ENCODE measurements around the gene TOX3. TPM values are rescaled to one million over a fixed set of nuclear protein-coding genes. Genes with fewer than 3 reads are reported as not detected.

TOX3 gene
- total RNA-seq, 1 donor from 2014 or later, result not detected

DNA sequence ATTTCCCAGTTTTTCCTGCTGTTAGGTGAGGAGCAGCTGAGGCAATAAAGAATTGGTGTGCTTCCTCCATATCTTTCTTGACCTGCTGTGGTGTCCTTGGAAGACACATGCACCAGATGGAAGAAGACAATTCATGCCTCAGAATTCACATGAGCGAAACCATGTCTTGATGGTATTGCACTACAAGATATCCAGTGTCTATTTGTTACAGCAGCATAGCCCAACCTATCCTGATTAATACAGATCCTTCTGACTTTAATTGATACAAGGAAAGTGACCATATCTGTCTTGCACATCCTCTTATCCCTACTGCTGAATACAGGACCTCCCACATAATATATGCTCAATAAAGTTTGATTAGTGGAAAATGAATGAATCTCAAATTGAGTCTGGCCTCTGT is 9.1 kb upstream of the TOX3 start:
- DNase-seq (ENCODE audit: low spot score), result no peak
- intact Hi-C loops (cut with micrococcal nuclease), result no loop called here
- no peaks in the 10 kb centered on the region for H3K9me3 Mint-ChIP-seq
- H3K36me3 Mint-ChIP-seq (ENCODE audit: low read depth), result no peaks in the 10 kb centered on the region
- H3K4me3 Mint-ChIP-seq (ENCODE audit: low read depth), result no peak overlapping the region
- H3K27ac Mint-ChIP-seq, result no peak overlapping the region
- H3K27me3 Mint-ChIP-seq (ENCODE audit: low read depth), result no peaks in the 10 kb centered on the region
- no peaks in the 10 kb centered on the region for H3K4me1 Mint-ChIP-seq (ENCODE audit: low read depth)

DNA sequence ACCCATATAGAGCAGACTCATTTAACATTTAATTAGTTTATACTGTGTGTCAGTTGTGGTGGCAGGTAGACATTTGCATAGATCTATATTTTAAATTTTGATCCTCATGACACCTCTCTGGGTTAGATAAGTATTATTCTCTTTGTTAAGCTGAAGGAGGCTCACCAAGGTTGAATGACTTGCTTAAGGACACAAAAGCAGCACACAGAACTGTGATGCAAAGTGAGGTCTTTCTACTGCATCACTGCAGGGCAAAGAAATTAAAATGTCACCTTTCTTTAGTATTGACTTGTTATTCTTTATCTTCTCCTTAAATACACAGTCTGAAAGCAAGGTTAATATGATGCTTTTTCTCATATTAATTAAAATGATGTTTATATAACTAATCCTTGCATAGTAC is 8.6 kb upstream of the TOX3 start:
- Mint-ChIP-seq H3K4me1 (ENCODE audit: low read depth) (no peaks in the 10 kb centered on the region), H3K27me3 (ENCODE audit: low read depth) (no peaks in the 10 kb centered on the region), H3K36me3 (ENCODE audit: low read depth) (no peaks in the 10 kb centered on the region), H3K4me3 (ENCODE audit: low read depth) (no peak overlapping the region), H3K27ac (no peak overlapping the region), H3K9me3 (no peaks in the 10 kb centered on the region)
- no peak for DNase-seq (ENCODE audit: low spot score)
- intact Hi-C loops (cut with micrococcal nuclease), result no loop called here

DNA sequence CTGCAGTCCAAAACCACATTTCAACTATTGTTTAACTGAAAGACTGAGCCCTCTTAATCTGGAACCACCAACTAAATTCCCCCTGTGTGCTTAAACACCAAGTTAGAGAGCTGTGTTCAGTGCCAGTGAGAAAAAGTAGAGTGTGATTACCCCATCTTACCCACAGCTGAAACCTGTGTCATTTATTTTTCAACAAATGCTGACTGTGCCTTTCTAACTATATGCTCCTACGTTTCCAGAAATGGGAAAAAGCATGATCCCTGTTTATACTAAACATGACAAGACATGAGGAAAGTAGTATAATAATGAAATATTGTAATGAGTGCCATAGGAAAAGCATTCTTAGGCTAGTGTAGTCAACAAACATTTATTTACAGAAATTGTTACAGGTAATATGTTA is 7.4 kb upstream of the TOX3 start:
- H3K4me3 Mint-ChIP-seq (ENCODE audit: low read depth), result no peak overlapping the region
- intact Hi-C loops (cut with micrococcal nuclease), result no loop called here
- peaks cover 2% of the 10 kb centered on the region for H3K27me3 Mint-ChIP-seq (ENCODE audit: low read depth)
- no peaks in the 10 kb centered on the region for H3K9me3 Mint-ChIP-seq
- H3K4me1 Mint-ChIP-seq (ENCODE audit: low read depth), result no peaks in the 10 kb centered on the region
- H3K36me3 Mint-ChIP-seq (ENCODE audit: low read depth), result no peaks in the 10 kb centered on the region
- no peak for DNase-seq (ENCODE audit: low spot score)
- no peak overlapping the region for H3K27ac Mint-ChIP-seq

DNA sequence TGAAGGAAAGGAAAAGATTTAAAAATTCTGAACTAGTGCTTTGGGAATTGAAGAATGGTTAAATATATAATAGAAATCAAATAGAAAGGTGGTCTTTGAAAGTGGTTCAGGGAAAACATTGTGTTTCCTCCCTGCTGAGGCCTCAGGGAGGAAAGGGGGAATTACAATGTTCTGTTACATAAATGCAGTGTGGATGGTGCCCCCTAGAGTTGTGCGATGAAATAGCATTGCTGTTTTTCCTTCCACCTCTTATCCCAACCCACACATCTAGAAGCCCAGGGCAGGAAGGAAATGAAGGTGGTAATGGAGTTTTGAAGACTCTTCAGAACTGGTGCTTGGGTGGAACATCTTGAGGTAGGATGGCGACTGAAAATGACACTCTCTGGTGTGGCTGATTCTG is 6.4 kb upstream of the TOX3 start:
- Mint-ChIP-seq H3K9me3 (no peaks in the 10 kb centered on the region), H3K27ac (no peak overlapping the region), H3K27me3 (ENCODE audit: low read depth) (peaks cover 9% of the 10 kb centered on the region), H3K36me3 (ENCODE audit: low read depth) (no peaks in the 10 kb centered on the region), H3K4me1 (ENCODE audit: low read depth) (no peaks in the 10 kb centered on the region), H3K4me3 (ENCODE audit: low read depth) (no peak overlapping the region)
- intact Hi-C loops (cut with micrococcal nuclease), result no loop called here
- no peak for DNase-seq (ENCODE audit: low spot score)

GRCh38 chr16:52552643-52553042 is 5.7 kb upstream of the TOX3 start:
- intact Hi-C loops (cut with micrococcal nuclease), result no loop called here
- no peak overlapping the region for H3K27ac Mint-ChIP-seq
- no peaks in the 10 kb centered on the region for H3K9me3 Mint-ChIP-seq
- H3K4me1 Mint-ChIP-seq (ENCODE audit: low read depth), result no peaks in the 10 kb centered on the region
- H3K4me3 Mint-ChIP-seq (ENCODE audit: low read depth), result no peak overlapping the region
- H3K36me3 Mint-ChIP-seq (ENCODE audit: low read depth), result no peaks in the 10 kb centered on the region
- peaks cover 15% of the 10 kb centered on the region for H3K27me3 Mint-ChIP-seq (ENCODE audit: low read depth)
- DNase-seq (ENCODE audit: low spot score), result no peak

DNA sequence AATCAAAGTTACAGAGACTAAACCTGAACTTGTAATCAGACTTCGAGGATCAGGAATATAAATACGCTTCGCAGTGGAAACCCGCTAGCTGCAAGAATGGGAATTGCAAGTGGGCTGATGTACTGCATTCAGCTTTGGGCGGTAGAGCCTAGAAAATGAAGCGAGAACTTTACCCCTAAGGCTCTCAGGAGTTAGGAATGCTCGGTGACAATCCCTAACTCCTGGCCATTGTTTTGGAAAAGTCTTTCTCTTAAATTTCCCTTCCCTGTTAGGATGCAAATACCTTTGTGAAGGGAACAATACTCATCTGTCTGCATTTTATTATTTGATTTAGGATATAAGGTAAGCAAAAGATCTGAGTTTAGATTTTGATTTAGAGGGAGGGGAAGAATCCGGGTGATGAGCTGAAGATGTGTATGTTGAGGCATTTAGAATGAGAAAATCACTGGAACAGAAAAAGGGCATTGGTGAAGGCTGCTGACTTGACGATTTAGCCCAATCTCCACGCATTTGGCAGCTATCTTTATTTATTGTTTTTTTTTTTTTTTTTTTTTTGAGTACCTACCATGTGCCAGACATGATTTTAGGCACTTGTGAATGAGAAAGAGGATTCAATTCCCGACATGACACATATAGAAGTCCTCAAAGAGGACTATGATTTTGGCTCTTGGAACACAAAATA is 2.2 kb upstream of the TOX3 start:
- no peaks in the 10 kb centered on the region for H3K4me1 Mint-ChIP-seq (ENCODE audit: low read depth)
- no peak overlapping the region for H3K4me3 Mint-ChIP-seq (ENCODE audit: low read depth)
- intact Hi-C loops (cut with micrococcal nuclease), result loop anchor here (10.0 kb wide), 2 partner anchors 1394 to 1736 kb away; partner anchors contain the start of genes IRX3 and SALL1
- no peak overlapping the region for H3K27ac Mint-ChIP-seq
- no peaks in the 10 kb centered on the region for H3K9me3 Mint-ChIP-seq
- no peaks in the 10 kb centered on the region for H3K36me3 Mint-ChIP-seq (ENCODE audit: low read depth)
- H3K27me3 Mint-ChIP-seq (ENCODE audit: low read depth), result peaks cover 28% of the 10 kb centered on the region
- no peak for DNase-seq (ENCODE audit: low spot score)

- H3K4me1 Mint-ChIP-seq (ENCODE audit: low read depth), result no peaks in the 10 kb centered on the region
- H3K27me3 Mint-ChIP-seq (ENCODE audit: low read depth), result peaks cover 31% of the 10 kb centered on the region
- intact Hi-C loops (cut with micrococcal nuclease), result loop anchor here (10.0 kb wide), 2 partner anchors 1394 to 1736 kb away; partner anchors contain the start of genes IRX3 and SALL1
- H3K27ac Mint-ChIP-seq, result no peak overlapping the region
- no peak overlapping the region for H3K4me3 Mint-ChIP-seq (ENCODE audit: low read depth)
- DNase-seq (ENCODE audit: low spot score), result no peak
- H3K9me3 Mint-ChIP-seq, result no peaks in the 10 kb centered on the region
- H3K36me3 Mint-ChIP-seq (ENCODE audit: low read depth), result no peaks in the 10 kb centered on the region
These were observed 1.5 kb upstream of the TOX3 start for GRCh38 chr16:52548261-52549010.

- Mint-ChIP-seq H3K27ac (no peak overlapping the region), H3K4me3 (ENCODE audit: low read depth) (no peak overlapping the region), H3K9me3 (no peaks in the 10 kb centered on the region), H3K36me3 (ENCODE audit: low read depth) (no peaks in the 10 kb centered on the region), H3K4me1 (ENCODE audit: low read depth) (no peaks in the 10 kb centered on the region), H3K27me3 (ENCODE audit: low read depth) (peaks cover 31% of the 10 kb centered on the region)
- DNase-seq (ENCODE audit: low spot score), result no peak
- intact Hi-C loops (cut with micrococcal nuclease), result loop anchor here (10.0 kb wide), 2 partner anchors 1393 to 1737 kb away; partner anchors contain the start of genes IRX3 and SALL1
These were observed 882 bp upstream of the TOX3 start for GRCh38 chr16:52547834-52548215.

- no peaks in the 10 kb centered on the region for H3K9me3 Mint-ChIP-seq
- H3K27me3 Mint-ChIP-seq (ENCODE audit: low read depth), result peaks cover 31% of the 10 kb centered on the region
- no peaks in the 10 kb centered on the region for H3K36me3 Mint-ChIP-seq (ENCODE audit: low read depth)
- no peaks in the 10 kb centered on the region for H3K4me1 Mint-ChIP-seq (ENCODE audit: low read depth)
- no peak for DNase-seq (ENCODE audit: low spot score)
- intact Hi-C loops (cut with micrococcal nuclease), result loop anchor here (10.0 kb wide), 2 partner anchors 1392 to 1738 kb away; partner anchors contain the start of genes IRX3 and SALL1
- H3K27ac Mint-ChIP-seq, result no peak overlapping the region
- no peak overlapping the region for H3K4me3 Mint-ChIP-seq (ENCODE audit: low read depth)
These were observed 496 bp downstream of the TOX3 start for GRCh38 chr16:52546291-52547003.

GRCh38 chr16:52545898-52546266 is 1.1 kb downstream of the TOX3 start:
- H3K36me3 Mint-ChIP-seq (ENCODE audit: low read depth), result no peaks in the 10 kb centered on the region
- DNase-seq (ENCODE audit: low spot score), result no peak
- intact Hi-C loops (cut with micrococcal nuclease), result loop anchor here (10.0 kb wide), 2 partner anchors 1391 to 1739 kb away; partner anchors contain the start of genes IRX3 and SALL1
- no peaks in the 10 kb centered on the region for H3K9me3 Mint-ChIP-seq
- H3K27ac Mint-ChIP-seq, result no peak overlapping the region
- no peaks in the 10 kb centered on the region for H3K4me1 Mint-ChIP-seq (ENCODE audit: low read depth)
- H3K27me3 Mint-ChIP-seq (ENCODE audit: low read depth), result peaks cover 31% of the 10 kb centered on the region
- H3K4me3 Mint-ChIP-seq (ENCODE audit: low read depth), result no peak overlapping the region

GRCh38 chr16:52545222-52545897 is 1.6 kb downstream of the TOX3 start:
- Mint-ChIP-seq H3K36me3 (ENCODE audit: low read depth) (no peaks in the 10 kb centered on the region), H3K27ac (no peak overlapping the region), H3K4me3 (ENCODE audit: low read depth) (no peak overlapping the region), H3K4me1 (ENCODE audit: low read depth) (no peaks in the 10 kb centered on the region), H3K27me3 (ENCODE audit: low read depth) (peaks cover 31% of the 10 kb centered on the region), H3K9me3 (no peaks in the 10 kb centered on the region)
- intact Hi-C loops (cut with micrococcal nuclease), result loop anchor here (10.0 kb wide), 2 partner anchors 1391 to 1739 kb away; partner anchors contain the start of genes IRX3 and SALL1
- DNase-seq (ENCODE audit: low spot score), result no peak

DNA sequence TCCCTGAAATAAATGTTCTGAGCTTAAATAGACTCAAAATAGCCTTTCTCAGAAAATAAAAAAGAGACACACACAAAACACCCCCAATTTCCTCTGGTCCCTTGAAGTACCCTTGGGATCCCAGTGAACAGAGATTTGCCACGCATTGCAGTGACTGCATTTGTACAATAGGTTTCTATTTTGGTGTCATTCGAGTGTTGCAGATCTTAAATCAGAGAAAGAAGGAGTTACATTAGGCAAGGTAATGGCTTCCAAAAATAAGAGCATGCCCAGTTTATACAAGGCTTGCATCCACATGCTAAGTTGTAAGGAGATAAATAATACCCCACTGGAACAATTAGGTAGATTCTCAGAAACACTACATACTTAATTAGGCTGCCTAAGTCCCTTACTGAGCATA is 2.2 kb downstream of the TOX3 start:
- DNase-seq (ENCODE audit: low spot score), result no peak
- peaks cover 30% of the 10 kb centered on the region for H3K27me3 Mint-ChIP-seq (ENCODE audit: low read depth)
- H3K27ac Mint-ChIP-seq, result no peak overlapping the region
- no peaks in the 10 kb centered on the region for H3K36me3 Mint-ChIP-seq (ENCODE audit: low read depth)
- H3K9me3 Mint-ChIP-seq, result peaks cover 2% of the 10 kb centered on the region
- intact Hi-C loops (cut with micrococcal nuclease), result loop anchor here (10.0 kb wide), 2 partner anchors 1390 to 1740 kb away; partner anchors contain the start of genes IRX3 and SALL1
- H3K4me1 Mint-ChIP-seq (ENCODE audit: low read depth), result no peaks in the 10 kb centered on the region
- H3K4me3 Mint-ChIP-seq (ENCODE audit: low read depth), result no peak overlapping the region
